ENCODE data around the gene PIGB. TPM values are rescaled to one million over a fixed set of nuclear protein-coding genes. Genes with fewer than 3 reads are reported as not detected.

The PIGB gene
- total and polyA plus RNA-seq, 2 of the 13 experiments (the other 11 are each of a cell fraction or from before 2014, with no cell fraction given), result 14.5 to 19.1 TPM

- no peak for TF ChIP-seq ZBED4 (CRISPR knock-in tag; IDR thresholded peaks at IDR 0.05; ENCODE audit: borderline replicate concordance)
- no peak for TF ChIP-seq ZNF367 (CRISPR knock-in tag; IDR thresholded peaks at IDR 0.05; ENCODE audit: borderline replicate concordance)
- no peak for TF ChIP-seq FOXA1 (IDR thresholded peaks at IDR 0.05)
- TF ChIP-seq FOXA1 (CRISPR knock-in tag; IDR thresholded peaks at IDR 0.05), result no peak
- TF ChIP-seq SRSF4 (IDR thresholded peaks at IDR 0.05; ENCODE audit: low read depth, low read length, poor library complexity, severe bottlenecking), result no peak
- TF ChIP-seq SPEN (CRISPR knock-in tag; IDR thresholded peaks at IDR 0.05; ENCODE audit: low read depth), result peak; percentile 83; the same call in 1 of the 2 replicates
- TF ChIP-seq RAD21 (CRISPR knock-in tag; IDR thresholded peaks at IDR 0.05), result peak; percentile 30; the same call in 1 of the 2 replicates
- TF ChIP-seq TMF1 (CRISPR knock-in tag; IDR thresholded peaks at IDR 0.05; ENCODE audit: low read depth), result no peak
- peak; percentile 95; the same call in 1 of the 2 replicates for TF ChIP-seq ZNF34 (CRISPR knock-in tag; IDR thresholded peaks at IDR 0.05; ENCODE audit: borderline replicate concordance)
- peak; percentile 49; the same call in 1 of the 2 replicates for TF ChIP-seq PAXIP1 (CRISPR knock-in tag; conservative IDR thresholded peaks at IDR 0.05)
- no peak for TF ChIP-seq ZNF839 (CRISPR knock-in tag; IDR thresholded peaks at IDR 0.05; ENCODE audit: borderline replicate concordance)
- TF ChIP-seq HNRNPLL (IDR thresholded peaks at IDR 0.05; ENCODE audit: low read depth, low read length, poor library complexity, severe bottlenecking), result peak; percentile 82
- TF ChIP-seq TRIM24 (CRISPR knock-in tag; IDR thresholded peaks at IDR 0.05), result no peak
- TF ChIP-seq, protein P1, sequence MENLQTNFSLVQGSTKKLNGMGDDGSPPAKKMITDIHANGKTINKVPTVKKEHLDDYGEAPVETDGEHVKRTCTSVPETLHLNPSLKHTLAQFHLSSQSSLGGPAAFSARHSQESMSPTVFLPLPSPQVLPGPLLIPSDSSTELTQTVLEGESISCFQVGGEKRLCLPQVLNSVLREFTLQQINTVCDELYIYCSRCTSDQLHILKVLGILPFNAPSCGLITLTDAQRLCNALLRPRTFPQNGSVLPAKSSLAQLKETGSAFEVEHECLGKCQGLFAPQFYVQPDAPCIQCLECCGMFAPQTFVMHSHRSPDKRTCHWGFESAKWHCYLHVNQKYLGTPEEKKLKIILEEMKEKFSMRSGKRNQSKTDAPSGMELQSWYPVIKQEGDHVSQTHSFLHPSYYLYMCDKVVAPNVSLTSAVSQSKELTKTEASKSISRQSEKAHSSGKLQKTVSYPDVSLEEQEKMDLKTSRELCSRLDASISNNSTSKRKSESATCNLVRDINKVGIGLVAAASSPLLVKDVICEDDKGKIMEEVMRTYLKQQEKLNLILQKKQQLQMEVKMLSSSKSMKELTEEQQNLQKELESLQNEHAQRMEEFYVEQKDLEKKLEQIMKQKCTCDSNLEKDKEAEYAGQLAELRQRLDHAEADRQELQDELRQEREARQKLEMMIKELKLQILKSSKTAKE (CRISPR knock-in tag; IDR thresholded peaks at IDR 0.05; ENCODE audit: borderline replicate concordance), result peak; percentile 27; the same call in 1 of the 2 replicates
- TF ChIP-seq GFI1 (CRISPR knock-in tag; IDR thresholded peaks at IDR 0.05; ENCODE audit: borderline replicate concordance), result peak; percentile 61
- TF ChIP-seq LCORL (IDR thresholded peaks at IDR 0.05), result no peak; the same call in 1 of the 2 replicates
- TF ChIP-seq LCORL (CRISPR knock-in tag; IDR thresholded peaks at IDR 0.05), result peak; percentile 60
- TF ChIP-seq ARNT (IDR thresholded peaks at IDR 0.05), result no peak
- TF ChIP-seq ZNF790 (CRISPR knock-in tag; IDR thresholded peaks at IDR 0.05; ENCODE audit: borderline replicate concordance), result 0 out of 2 replicates have a peak, but pooled peaks have one; percentile 59
Observed at GRCh38 chr15:55318588-55319494, at the start of gene PIGB, which contains the start of gene PIGBOS1 (continued).

Data from HepG2 (cell line).